GM23338 (cell line): Measurements from ENCODE around the gene C17orf114.

Experiments used
- ATAC-seq: fragments of 200-7000 bp; cut with Tn5 transposase; 3 replicates; pipeline ENCODE4 v1.9.1; 2020
- DNase-seq: peaks from one replicate; pipeline ENCODE4 v3.0.0-alpha.2; 2015; ENCODE audit warnings: low spot score
- H2AFZ ChIP-seq: fragments of 200-600 bp; sonication (generic); 2 replicates; pipeline ENCODE4 v1.8.0; 2016; ENCODE audit warnings: antibody characterized with exemption, mild to moderate bottlenecking, moderate library complexity
- H3F3A ChIP-seq: fragments of 200-600 bp; sonication (generic); replicated peaks from 2 replicates; pipeline ENCODE4 v1.8.0; 2017; ENCODE audit warnings: antibody characterized with exemption, mixed run types, low read depth
- H3K27ac ChIP-seq: fragments of 200-600 bp; sonication (generic); 2 replicates; pipeline ENCODE4 v1.6.1; 2016; ENCODE audit warnings: low read depth
- H3K27me3 ChIP-seq: fragments of 200-600 bp; sonication (generic); 2 replicates; pipeline ENCODE4 v1.8.0; 2016; ENCODE audit warnings: mild to moderate bottlenecking, mixed run types, moderate library complexity; ENCODE audit not compliant: insufficient read depth
- H3K36me3 ChIP-seq: fragments of 200-600 bp; sonication (generic); 2 replicates; pipeline ENCODE4 v1.8.0; 2016; ENCODE audit warnings: mild to moderate bottlenecking; ENCODE audit not compliant: insufficient read depth
- H3K4me1 ChIP-seq: fragments of 200-600 bp; sonication (generic); 2 replicates; pipeline ENCODE4 v1.8.0; 2016; ENCODE audit warnings: mild to moderate bottlenecking, moderate library complexity; ENCODE audit not compliant: insufficient read depth
- H3K4me2 ChIP-seq: fragments of 200-600 bp; sonication (generic); 2 replicates; pipeline ENCODE4 v1.7.1; 2017; ENCODE audit warnings: mixed run types
- H3K4me3 ChIP-seq: fragments of 200-600 bp; sonication (generic); 2 replicates; pipeline ENCODE4 v1.6.1; 2016; ENCODE audit warnings: mixed run types
- H3K79me2 ChIP-seq: fragments of 200-600 bp; sonication (generic); replicated peaks from 2 replicates; pipeline ENCODE4 v1.8.0; 2017; ENCODE audit warnings: mild to moderate bottlenecking; ENCODE audit not compliant: insufficient read depth
- H3K9me2 ChIP-seq: fragments of 200-600 bp; sonication (generic); 2 replicates; pipeline ENCODE4 v1.8.0; 2017; ENCODE audit not compliant: insufficient read depth
- H4K20me1 ChIP-seq: fragments of 200-600 bp; sonication (generic); replicated peaks from 2 replicates; pipeline ENCODE4 v1.8.0; 2017; ENCODE audit warnings: mild to moderate bottlenecking; ENCODE audit not compliant: insufficient read depth
- H3K27ac Mint-ChIP-seq: 2 replicates; pipeline ENCODE4 v1.8.0; 2020; ENCODE audit warnings: inconsistent platforms, mild to moderate bottlenecking, moderate library complexity, mixed read lengths
- H3K27me3 Mint-ChIP-seq: 3 replicates; pipeline ENCODE4 v1.8.0; 2022; ENCODE audit warnings: low read depth, mild to moderate bottlenecking, moderate library complexity, mixed read lengths, inconsistent platforms; ENCODE audit not compliant: insufficient read depth, poor library complexity
- H3K36me3 Mint-ChIP-seq: 3 replicates; pipeline ENCODE4 v1.8.0; 2021; ENCODE audit warnings: low read depth, mild to moderate bottlenecking, inconsistent platforms, moderate library complexity, mixed read lengths
- H3K4me1 Mint-ChIP-seq: 3 replicates; pipeline ENCODE4 v1.8.0; 2020; ENCODE audit warnings: mild to moderate bottlenecking, inconsistent platforms, mixed read lengths
- H3K4me3 Mint-ChIP-seq: 3 replicates; pipeline ENCODE4 v1.8.0; 2021; ENCODE audit warnings: moderate library complexity, mild to moderate bottlenecking, inconsistent platforms, mixed read lengths
- H3K9me3 Mint-ChIP-seq: 3 replicates; pipeline ENCODE4 v1.8.0; 2020; ENCODE audit warnings: moderate library complexity, mild to moderate bottlenecking, inconsistent platforms, mixed read lengths
- EZH2 ChIP-seq: fragments of 200-600 bp; sonication (generic); IDR thresholded peaks from one replicate; pipeline ENCODE4 v1.8.0; 2017; ENCODE audit warnings: antibody characterized with exemption, mild to moderate bottlenecking, low read depth; ENCODE audit not compliant: unreplicated experiment
- EZH2phosphoT487 ChIP-seq: fragments of 200-600 bp; sonication (generic); IDR thresholded peaks from one replicate; pipeline ENCODE4 v1.8.1; 2018; ENCODE audit warnings: antibody characterized with exemption; ENCODE audit not compliant: unreplicated experiment
- JUNB ChIP-seq: IDR thresholded peaks from one replicate; pipeline ENCODE4 v1.6.1; 2016; ENCODE audit warnings: antibody characterized with exemption; ENCODE audit not compliant: unreplicated experiment
- NANOG ChIP-seq: IDR thresholded peaks from 2 replicates; pipeline ENCODE4 v1.6.1; 2016; ENCODE audit warnings: antibody characterized with exemption, borderline replicate concordance
- POLR2AphosphoS5 ChIP-seq: IDR thresholded peaks from 2 replicates; pipeline ENCODE4 v1.6.1; 2016; ENCODE audit warnings: antibody characterized with exemption, low read depth
- ZNF114 ChIP-seq: fragments of 250-450 bp; sonication (Bioruptor Pico); IDR thresholded peaks from 2 replicates; pipeline ENCODE4 v1.5.0; 2020; ENCODE audit warnings: mild to moderate bottlenecking, moderate library complexity
- ZNF331 ChIP-seq: fragments of 250-450 bp; sonication (Bioruptor Pico); IDR thresholded peaks from 2 replicates; pipeline ENCODE4 v1.5.0; 2020; ENCODE audit warnings: low read depth, mild to moderate bottlenecking, moderate library complexity
- TF ChIP-seq, protein P1 (sequence below), 2 experiments: fragments of 200-600 bp in 1 of 2; sonication (generic) in 1 of 2; conservative IDR thresholded peaks; 2 replicates each; pipeline versions ENCODE4 v1.5.1 to v1.6.1; 2016 to 2017; ENCODE audit warnings: antibody characterized with exemption in 2 of 2, low read depth in 2 of 2, mild to moderate bottlenecking in 2 of 2, moderate library complexity in 1 of 2
- TF ChIP-seq, protein P2 (sequence below): IDR thresholded peaks from 2 replicates; pipeline ENCODE4 v1.6.1; 2016; ENCODE audit warnings: antibody characterized with exemption
- TF ChIP-seq, protein P3 (sequence below): IDR thresholded peaks from one replicate; pipeline ENCODE4 v1.6.1; 2018; ENCODE audit warnings: antibody characterized with exemption; ENCODE audit not compliant: unreplicated experiment

The C17orf114 gene

DNA sequence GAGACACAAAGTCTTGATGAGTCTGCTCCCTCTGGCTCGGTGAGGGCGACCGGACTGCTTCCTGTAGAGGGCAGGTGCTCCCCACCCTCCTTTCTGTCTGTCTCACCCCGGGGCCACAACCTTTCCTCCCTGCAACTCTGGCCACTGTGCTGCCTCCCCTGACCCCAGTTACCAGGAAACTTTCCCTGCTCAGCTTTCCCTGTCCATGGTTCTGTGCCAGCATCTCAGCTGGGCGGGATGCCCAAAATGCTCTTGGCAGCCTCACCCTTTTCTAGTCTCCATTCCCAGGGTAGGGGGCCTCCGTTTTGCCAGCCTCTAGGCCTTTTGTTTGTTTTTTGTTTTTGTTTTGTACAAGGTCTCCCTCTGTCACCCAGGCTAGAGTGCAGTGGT is 6.2 kb upstream of the C17orf114 start:
- Histone ChIP-seq H4K20me1 (no peaks in the 10 kb centered on the region; the same call in 1 of the 2 replicates), H3K27me3 (no peaks in the 10 kb centered on the region), H3K9me2 (no peaks in the 10 kb centered on the region), H3F3A (no peaks in the 10 kb centered on the region), H3K4me3 (no peak overlapping the region), H3K36me3 (peaks cover 14% of the 10 kb centered on the region), H3K4me2 (no peak overlapping the region; the same call in 1 of the 2 replicates), H3K79me2 (no peaks in the 10 kb centered on the region), H3K27ac (no peak overlapping the region), H3K4me1 (peaks cover 6% of the 10 kb centered on the region), H2AFZ (no peak overlapping the region)
- ATAC-seq (peak; percentile 2; the same call in 1 of the 3 replicates), DNase-seq (no peak)
- Mint-ChIP-seq H3K36me3 (peaks cover 21% of the 10 kb centered on the region), H3K4me1 (peaks cover 8% of the 10 kb centered on the region; the same call in 2 of the 3 replicates), H3K9me3 (peaks cover 3% of the 10 kb centered on the region; the same call in 2 of the 3 replicates), H3K27me3 (peaks cover 19% of the 10 kb centered on the region), H3K4me3 (peak overlapping the region; percentile 91), H3K27ac (no peak overlapping the region)
- TF ChIP-seq, protein P1, sequence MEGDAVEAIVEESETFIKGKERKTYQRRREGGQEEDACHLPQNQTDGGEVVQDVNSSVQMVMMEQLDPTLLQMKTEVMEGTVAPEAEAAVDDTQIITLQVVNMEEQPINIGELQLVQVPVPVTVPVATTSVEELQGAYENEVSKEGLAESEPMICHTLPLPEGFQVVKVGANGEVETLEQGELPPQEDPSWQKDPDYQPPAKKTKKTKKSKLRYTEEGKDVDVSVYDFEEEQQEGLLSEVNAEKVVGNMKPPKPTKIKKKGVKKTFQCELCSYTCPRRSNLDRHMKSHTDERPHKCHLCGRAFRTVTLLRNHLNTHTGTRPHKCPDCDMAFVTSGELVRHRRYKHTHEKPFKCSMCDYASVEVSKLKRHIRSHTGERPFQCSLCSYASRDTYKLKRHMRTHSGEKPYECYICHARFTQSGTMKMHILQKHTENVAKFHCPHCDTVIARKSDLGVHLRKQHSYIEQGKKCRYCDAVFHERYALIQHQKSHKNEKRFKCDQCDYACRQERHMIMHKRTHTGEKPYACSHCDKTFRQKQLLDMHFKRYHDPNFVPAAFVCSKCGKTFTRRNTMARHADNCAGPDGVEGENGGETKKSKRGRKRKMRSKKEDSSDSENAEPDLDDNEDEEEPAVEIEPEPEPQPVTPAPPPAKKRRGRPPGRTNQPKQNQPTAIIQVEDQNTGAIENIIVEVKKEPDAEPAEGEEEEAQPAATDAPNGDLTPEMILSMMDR (conservative IDR thresholded peaks at IDR 0.05; ENCODE audit: low read depth in 2 of 2), result 0 out of 4 replicates have a peak, but pooled peaks of 1 of the 2 experiments have one; percentile 14
- TF ChIP-seq, protein P2, sequence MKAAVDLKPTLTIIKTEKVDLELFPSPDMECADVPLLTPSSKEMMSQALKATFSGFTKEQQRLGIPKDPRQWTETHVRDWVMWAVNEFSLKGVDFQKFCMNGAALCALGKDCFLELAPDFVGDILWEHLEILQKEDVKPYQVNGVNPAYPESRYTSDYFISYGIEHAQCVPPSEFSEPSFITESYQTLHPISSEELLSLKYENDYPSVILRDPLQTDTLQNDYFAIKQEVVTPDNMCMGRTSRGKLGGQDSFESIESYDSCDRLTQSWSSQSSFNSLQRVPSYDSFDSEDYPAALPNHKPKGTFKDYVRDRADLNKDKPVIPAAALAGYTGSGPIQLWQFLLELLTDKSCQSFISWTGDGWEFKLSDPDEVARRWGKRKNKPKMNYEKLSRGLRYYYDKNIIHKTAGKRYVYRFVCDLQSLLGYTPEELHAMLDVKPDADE, result no peak

DNA sequence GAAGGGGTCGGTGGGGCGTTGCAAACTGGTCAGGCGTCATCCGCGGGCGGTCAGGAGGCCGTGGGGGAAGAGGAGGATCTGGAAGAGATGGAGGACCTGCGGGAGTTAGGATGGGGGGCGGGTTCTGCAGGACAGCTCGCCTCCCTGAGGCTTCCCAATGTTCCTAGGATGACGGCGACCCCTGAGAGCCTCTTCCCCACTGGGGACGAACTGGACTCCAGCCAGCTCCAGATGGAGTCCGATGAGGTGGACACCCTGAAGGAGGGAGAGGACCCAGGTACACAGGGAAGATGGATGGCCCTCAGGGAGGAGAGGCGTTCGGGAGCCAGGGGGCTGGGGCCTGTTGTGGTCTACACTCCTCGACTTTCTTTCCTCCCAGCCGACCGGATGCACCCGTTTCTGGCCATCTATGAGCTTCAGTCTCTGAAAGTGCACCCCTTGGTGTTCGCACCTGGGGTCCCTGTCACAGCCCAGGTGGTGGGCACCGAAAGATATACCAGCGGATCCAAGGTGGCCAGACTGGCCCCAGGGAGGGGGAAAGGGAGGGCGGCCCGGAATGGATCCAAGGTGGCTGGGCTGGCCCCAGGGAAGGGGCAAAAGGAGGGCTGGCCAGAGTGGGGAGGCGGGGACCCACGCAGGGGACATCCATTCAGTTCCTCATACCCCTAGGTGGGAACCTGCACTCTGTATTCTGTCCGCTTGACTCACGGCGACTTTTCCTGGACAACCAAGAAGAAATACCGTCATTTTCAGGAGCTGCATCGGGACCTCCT is 5.7 kb upstream of the C17orf114 start:
- Histone ChIP-seq H2AFZ (no peak overlapping the region), H3K27ac (no peak overlapping the region), H3K4me1 (peaks cover 6% of the 10 kb centered on the region), H3K27me3 (no peaks in the 10 kb centered on the region), H3K4me3 (peak overlapping the region; percentile 77), H3K9me2 (no peaks in the 10 kb centered on the region), H3K4me2 (peak overlapping the region; percentile 78), H3F3A (no peaks in the 10 kb centered on the region), H4K20me1 (no peaks in the 10 kb centered on the region; the same call in 1 of the 2 replicates), H3K36me3 (peaks cover 14% of the 10 kb centered on the region), H3K79me2 (no peaks in the 10 kb centered on the region)
- Mint-ChIP-seq H3K9me3 (peaks cover 3% of the 10 kb centered on the region; the same call in 2 of the 3 replicates), H3K4me1 (peaks cover 8% of the 10 kb centered on the region; the same call in 2 of the 3 replicates), H3K36me3 (peaks cover 21% of the 10 kb centered on the region), H3K27ac (peak overlapping the region; percentile 80; the same call in 1 of the 2 replicates), H3K4me3 (peak overlapping the region; percentile 91), H3K27me3 (peaks cover 19% of the 10 kb centered on the region)
- peak; percentile 9 for ATAC-seq
- no peak for DNase-seq
- TF ChIP-seq EZH2phosphoT487, result no peak
- no peak for TF ChIP-seq JUNB
- TF ChIP-seq, protein P3, sequence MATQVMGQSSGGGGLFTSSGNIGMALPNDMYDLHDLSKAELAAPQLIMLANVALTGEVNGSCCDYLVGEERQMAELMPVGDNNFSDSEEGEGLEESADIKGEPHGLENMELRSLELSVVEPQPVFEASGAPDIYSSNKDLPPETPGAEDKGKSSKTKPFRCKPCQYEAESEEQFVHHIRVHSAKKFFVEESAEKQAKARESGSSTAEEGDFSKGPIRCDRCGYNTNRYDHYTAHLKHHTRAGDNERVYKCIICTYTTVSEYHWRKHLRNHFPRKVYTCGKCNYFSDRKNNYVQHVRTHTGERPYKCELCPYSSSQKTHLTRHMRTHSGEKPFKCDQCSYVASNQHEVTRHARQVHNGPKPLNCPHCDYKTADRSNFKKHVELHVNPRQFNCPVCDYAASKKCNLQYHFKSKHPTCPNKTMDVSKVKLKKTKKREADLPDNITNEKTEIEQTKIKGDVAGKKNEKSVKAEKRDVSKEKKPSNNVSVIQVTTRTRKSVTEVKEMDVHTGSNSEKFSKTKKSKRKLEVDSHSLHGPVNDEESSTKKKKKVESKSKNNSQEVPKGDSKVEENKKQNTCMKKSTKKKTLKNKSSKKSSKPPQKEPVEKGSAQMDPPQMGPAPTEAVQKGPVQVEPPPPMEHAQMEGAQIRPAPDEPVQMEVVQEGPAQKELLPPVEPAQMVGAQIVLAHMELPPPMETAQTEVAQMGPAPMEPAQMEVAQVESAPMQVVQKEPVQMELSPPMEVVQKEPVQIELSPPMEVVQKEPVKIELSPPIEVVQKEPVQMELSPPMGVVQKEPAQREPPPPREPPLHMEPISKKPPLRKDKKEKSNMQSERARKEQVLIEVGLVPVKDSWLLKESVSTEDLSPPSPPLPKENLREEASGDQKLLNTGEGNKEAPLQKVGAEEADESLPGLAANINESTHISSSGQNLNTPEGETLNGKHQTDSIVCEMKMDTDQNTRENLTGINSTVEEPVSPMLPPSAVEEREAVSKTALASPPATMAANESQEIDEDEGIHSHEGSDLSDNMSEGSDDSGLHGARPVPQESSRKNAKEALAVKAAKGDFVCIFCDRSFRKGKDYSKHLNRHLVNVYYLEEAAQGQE, result no peak
- no peak for TF ChIP-seq POLR2AphosphoS5
- TF ChIP-seq NANOG, result no peak
- no peak for TF ChIP-seq EZH2
- TF ChIP-seq, protein P2, result no peak
- TF ChIP-seq ZNF331 (CRISPR knock-in tag), result no peak
- TF ChIP-seq ZNF114 (CRISPR knock-in tag), result no peak
